Tibial nerve (tissue), 3 donors: ENCODE measurements around the gene ATP1B4.
"Not testable (repeated sequence)": the region's sequence is repeated elsewhere in the genome, so short reads cannot be mapped to it uniquely, and the experiment has no call there.

Experiments
- POLR2A ChIP-seq, 2 donors: fragments of 450-650 bp; IDR thresholded peaks; one replicate each; pipeline ENCODE4 v1.6.1; 2017; ENCODE audit warnings: antibody characterized with exemption in 2 of 2, mild to moderate bottlenecking in 2 of 2, moderate library complexity in 2 of 2
- TF ChIP-seq, protein P1 (sequence below), 5 experiments: fragments of 200-600 bp in 3 of 5; fragments of 450-650 bp in 2 of 5; sonication (generic) in 3 of 5; IDR thresholded peaks; one replicate each; pipeline ENCODE4 v1.5.1; 2016 to 2019; ENCODE audit warnings: antibody characterized with exemption in 5 of 5, mild to moderate bottlenecking in 3 of 5, moderate library complexity in 2 of 5

DNA sequence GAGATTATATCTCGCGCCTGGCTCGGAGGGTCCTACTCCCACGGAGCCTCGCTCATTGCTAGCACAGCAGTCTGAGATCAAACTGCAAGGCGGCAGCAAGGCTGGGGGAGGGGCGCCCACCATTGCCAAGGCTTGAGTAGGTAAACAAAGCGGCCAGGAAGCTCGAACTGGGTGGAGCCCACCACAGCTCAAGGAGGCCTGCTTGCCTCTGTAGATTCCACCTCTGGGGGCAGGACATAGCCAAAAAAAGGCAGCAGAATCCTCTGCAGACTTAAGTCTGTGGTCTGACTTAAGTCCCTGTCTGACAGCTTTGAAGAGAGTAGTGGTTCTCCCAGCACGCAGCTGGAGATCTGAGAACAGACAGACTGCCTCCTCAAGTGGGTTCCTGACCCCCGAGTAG is 17.3 kb upstream of the ATP1B4 start:
- TF ChIP-seq, protein P1, sequence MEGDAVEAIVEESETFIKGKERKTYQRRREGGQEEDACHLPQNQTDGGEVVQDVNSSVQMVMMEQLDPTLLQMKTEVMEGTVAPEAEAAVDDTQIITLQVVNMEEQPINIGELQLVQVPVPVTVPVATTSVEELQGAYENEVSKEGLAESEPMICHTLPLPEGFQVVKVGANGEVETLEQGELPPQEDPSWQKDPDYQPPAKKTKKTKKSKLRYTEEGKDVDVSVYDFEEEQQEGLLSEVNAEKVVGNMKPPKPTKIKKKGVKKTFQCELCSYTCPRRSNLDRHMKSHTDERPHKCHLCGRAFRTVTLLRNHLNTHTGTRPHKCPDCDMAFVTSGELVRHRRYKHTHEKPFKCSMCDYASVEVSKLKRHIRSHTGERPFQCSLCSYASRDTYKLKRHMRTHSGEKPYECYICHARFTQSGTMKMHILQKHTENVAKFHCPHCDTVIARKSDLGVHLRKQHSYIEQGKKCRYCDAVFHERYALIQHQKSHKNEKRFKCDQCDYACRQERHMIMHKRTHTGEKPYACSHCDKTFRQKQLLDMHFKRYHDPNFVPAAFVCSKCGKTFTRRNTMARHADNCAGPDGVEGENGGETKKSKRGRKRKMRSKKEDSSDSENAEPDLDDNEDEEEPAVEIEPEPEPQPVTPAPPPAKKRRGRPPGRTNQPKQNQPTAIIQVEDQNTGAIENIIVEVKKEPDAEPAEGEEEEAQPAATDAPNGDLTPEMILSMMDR (IDR thresholded peaks at IDR 0.05), result not testable (repeated sequence)
- not testable (repeated sequence) for TF ChIP-seq POLR2A (IDR thresholded peaks at IDR 0.05)
